Activated gamma-delta T cell (primary cell): Measurements from ENCODE around the gene MYLK.

Experiments used
- DNase-seq: peaks from one replicate; lab custom pipeline; 2025; lab: John Stamatoyannopoulos, UW

MYLK gene

GRCh38 chr3:123672429-123673146 lies 211.5 kb downstream of the MYLK start:
- no peak for DNase-seq

- no peak for DNase-seq
Measured at GRCh38 chr3:123670743-123671142, 213.4 kb downstream of the MYLK start.

DNA sequence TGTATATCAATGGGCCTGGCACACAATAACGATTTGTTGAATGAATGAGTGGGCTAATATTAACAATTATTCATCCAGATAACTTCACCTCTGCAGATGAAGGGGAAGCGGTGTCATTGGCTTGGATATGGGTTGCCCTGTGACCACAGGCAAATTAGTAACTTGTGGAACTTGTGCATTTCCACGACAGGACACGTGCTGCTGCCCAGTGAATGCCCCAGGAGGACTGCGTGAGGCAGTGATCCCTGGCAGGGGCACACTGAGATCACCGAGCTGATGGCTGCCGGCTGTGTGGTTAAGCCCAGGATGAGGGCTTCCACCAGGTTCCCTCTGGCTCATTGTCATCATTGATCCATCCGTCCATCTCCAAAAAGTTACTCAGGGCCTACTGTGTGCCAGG lies 215.2 kb downstream of the MYLK start:
- no peak for DNase-seq

DNA sequence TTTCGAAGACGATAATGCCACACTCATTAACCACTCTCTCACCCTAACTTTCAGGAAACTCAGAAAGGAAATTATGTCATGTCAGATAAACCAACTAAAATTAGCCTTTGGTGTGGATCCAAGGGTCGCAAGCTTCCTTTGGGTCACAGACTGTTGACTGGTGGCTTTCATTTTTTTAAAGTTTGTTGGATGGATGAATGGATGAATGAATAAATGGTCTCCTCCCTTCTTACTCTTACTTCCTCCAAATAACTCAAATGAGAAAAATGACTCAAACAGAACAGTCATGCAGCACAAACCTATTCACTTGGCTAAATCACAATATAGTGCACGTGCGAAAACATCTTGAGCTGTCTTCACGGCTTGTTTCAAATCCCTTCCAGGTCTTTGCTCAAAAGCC lies 216.3 kb downstream of the MYLK start:
- no peak for DNase-seq

- no peak for DNase-seq
Measured at GRCh38 chr3:123664753-123665152, 219.4 kb downstream of the MYLK start.

GRCh38 chr3:123663977-123664376 lies 220.2 kb downstream of the MYLK start:
- DNase-seq: no peak

DNA sequence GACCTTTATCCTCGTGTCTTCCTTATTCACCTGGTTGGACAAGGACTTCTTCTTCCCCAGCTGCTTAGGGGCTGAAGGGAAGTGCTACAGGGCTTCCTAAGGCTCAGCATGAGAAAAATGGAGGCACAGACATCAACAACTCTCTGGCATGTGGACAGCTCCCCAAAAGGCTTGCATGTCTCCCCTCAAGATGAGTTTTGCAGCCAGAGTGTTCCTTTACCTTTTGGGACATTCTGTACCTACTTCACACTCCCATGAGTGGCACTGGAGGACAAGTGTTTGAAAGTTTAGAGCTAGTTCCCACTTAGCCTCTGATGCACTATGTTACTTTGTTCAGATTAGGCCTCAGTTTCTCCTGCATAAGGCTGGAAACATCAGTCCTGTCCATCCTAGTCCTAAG lies 222.2 kb downstream of the MYLK start:
- no peak for DNase-seq

DNA sequence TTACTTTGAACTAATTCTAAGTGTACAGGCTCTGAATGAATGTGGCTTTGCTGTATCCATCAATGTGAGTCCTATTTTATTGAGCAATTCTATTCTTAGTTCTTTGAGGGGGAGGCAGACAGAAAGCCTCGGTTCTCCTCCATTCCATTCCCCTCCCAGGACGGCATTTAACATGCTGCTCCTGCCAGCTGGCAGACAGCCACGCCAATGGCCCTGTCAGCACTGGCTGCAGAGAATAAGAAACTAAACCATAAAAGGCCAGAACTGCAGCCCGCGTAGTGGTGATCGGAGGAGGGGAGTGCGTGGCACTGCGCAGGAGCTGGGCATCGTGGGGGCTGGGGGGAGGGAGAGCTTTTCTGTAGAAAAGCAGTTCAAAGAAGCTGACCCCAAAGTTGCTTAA lies 223.2 kb downstream of the MYLK start:
- no peak for DNase-seq

DNA sequence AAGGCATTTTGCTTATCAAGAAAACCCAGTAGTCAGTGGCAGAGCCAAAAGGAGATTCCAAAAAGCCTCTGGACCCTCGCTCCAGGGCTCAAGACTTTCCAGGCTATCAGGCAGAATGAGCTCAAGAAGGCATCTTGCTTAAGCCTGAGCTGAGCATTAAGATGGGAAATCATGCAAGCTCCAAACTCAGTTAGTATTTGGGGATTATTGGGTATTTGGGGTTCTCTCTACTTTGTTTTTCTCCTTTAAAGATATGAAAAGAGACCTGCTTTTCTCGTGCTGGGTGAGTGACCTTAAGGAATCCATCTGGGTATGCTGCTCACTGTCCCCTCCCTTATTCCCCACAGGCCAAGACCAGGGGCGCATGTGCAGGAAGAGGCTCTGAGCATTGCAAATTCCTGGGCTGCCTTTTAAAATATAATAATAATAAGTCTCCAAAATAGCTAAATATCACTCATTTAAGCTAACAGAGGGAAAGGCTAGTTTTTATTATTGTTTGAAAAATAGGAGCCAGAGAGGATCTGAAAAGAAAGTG lies 223.9 kb downstream of the MYLK start:
- no peak for DNase-seq

- no peak for DNase-seq
Measured at GRCh38 chr3:123658852-123659206, 225.3 kb downstream of the MYLK start.

- no peak for DNase-seq
Measured at GRCh38 chr3:123658118-123658851, 225.8 kb downstream of the MYLK start.

- DNase-seq: no peak
Measured at GRCh38 chr3:123657568-123657967, 226.6 kb downstream of the MYLK start.

DNA sequence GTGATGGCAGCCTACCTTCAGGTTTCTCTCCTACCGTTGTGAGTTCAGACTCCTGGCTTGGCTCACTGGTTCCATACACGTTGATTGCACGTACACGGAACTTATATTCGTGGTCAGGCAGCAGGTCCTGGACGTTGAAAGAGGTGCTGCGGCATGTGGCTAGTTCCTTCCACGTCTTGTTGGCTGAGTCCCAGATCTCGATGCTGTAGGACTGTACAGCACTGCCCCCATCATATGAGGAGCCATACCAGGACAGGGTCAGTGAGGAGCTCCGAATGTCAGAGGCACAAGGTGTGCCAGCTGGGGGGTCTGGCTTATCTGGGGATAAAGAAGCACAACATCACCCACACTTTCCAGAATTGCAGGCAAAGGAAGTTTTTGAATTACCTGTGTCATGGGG lies 227.0 kb downstream of the MYLK start:
- no peak for DNase-seq

- DNase-seq: no peak
Measured at GRCh38 chr3:123656691-123657090, 227.4 kb downstream of the MYLK start.

GRCh38 chr3:123656274-123656673 lies 227.9 kb downstream of the MYLK start:
- DNase-seq: no peak

- no peak for DNase-seq
Measured at GRCh38 chr3:123655400-123655799, 228.7 kb downstream of the MYLK start.

DNA sequence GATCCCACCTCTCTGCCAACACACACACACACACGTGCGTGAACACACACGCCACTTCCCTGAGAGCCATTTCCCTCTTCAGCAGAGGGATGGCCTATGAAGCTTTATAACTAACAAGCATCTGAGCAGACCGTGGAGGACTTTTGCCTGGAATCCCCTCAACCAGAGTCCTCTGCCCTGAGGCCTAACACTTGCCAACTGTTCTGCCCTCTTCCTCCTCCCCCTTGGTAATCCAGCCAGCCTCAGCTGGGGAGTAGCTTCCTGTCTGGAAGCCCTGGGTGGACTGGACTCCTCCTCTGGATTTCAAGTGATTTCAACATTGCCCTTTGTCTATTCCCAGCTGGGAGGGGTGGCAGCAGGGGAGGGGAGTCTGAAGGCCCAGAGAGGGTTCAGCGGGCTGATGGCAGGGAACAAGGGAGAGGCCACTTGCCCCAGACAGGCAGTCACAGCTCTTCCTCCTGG lies 230.9 kb downstream of the MYLK start:
- DNase-seq: no peak

GRCh38 chr3:123652342-123652984 lies 231.7 kb downstream of the MYLK start:
- no peak for DNase-seq

DNA sequence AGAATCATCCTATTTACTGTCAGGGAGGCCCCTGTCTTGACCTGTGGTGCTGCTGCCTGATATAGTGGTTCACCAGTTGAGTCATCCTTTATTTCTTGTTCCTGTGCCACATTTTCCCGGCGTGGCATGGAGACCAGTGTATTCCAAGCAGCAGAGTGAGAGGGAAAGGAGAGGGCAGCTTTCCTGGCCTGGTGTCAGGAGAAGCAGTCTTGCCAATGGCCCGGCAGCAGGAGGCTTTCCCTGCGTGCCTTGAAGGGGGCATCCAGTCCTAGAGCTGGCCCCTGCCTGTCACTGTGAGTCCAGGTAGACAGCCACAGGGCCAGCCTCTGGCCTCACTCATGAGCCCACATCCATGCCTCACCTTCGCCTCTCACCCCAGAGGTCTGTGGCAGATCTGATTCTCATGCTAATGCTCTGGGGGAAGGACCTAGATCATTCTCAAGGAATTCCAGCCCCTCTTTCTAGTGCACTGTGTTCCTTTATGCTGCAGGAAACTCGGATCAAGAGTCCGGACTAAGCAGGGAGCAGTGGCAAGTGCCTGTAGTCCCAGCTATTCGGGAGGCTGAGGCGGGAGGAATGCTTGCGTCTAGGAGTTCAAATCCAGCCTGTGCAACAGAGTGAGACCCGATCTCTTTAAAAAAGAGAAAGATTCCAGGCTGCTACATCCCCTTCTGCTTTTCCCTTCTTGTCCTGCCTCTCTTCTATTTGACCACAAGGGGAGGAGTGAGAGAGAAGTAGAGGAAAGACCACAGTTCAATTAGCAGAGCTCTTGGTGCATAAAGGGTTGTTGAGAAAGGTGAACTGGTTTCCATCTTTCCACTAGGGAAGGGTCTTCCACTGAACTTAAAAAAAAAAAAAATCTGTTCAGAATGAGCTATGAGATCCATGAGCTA lies 232.4 kb downstream of the MYLK start:
- DNase-seq: no peak

DNA sequence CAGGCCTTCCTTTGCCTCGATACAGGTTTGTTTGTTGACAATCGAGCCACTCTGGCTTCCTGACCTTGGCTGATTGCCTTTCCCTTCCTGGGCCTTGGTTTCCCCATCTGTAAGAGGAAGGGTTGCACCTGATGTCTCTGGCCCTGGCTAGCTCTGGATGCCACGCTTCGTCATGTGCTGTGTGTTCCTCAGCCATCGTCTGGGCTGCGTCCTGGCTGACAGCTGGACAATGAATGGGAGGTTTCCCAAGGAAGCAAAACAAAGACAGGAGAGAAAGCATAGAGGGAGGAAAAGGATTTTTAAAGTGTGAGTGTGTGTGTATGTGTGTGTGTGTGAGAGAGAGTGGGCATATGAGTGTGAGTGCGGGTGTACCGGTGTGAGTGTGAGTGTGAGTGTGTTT lies 234.0 kb downstream of the MYLK start:
- DNase-seq: no peak

DNA sequence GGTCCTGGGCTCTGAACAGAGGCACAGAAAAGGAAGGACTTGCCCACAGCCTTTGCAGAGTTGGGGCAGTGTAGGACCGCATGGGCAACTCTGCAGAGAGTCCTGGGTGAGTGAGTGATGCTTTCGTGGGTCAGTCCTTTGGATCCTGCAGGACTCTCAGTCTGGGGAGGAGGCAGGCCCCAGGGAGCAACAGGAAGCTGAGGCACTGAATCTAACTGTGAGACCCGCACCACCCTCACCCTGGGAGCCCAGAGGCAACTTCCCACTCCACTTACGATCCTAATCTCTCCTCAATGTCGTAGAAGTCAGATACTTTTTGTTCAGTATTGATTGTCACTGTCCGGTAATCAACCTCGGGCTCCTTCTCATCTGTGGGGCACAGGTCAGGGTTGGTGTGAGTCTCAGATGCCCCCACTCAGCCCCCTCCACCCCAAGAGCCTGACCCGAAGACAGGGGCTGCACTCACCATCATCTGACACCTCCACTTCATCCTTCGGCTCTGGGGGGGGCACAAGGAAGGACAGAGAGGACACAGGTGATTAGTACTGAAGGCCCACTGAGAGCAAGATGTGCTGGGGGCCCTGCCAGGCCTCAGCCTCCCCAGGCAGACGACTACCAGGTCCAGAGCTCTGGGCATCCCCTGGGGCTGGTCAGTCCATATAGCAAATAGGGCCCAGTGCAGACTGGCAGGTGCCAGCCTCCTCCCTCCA lies 235.3 kb downstream of the MYLK start:
- no peak for DNase-seq
